IMR-90 (cell line): ENCODE measurements around the gene BTBD6. TPM values are rescaled to one million over a fixed set of nuclear protein-coding genes. Genes with fewer than 3 reads are reported as not detected.

Experiments
- ATAC-seq: fragments of 200-7000 bp; cut with Tn5 transposase; 2 replicates; pipeline ENCODE4 v1.9.1; 2020; ENCODE audit warnings: low read depth, mild to moderate bottlenecking, moderate library complexity
- BruUV-seq: library from RNA; stranded (reverse); fragments of 400-500 nt; replicated peaks from 2 replicates; lab custom pipeline; 2021; lab: Mats Ljungman, UMichigan
- CTCF ChIA-PET: fragments of 300-600 bp; formaldehyde crosslinking; extraction: SDS; loops from one replicate; lab custom pipeline; 2021; ENCODE audit warnings: antibody characterized with exemption; lab: Yijun Ruan, JAX
- POLR2A ChIA-PET: fragments of 300-600 bp; sonication (Branson Sonifier 250); formaldehyde crosslinking; loops from one replicate; lab custom pipeline; 2022; ENCODE audit warnings: antibody characterized with exemption; ENCODE audit not compliant: unreplicated experiment; lab: Charles Lee
- DNase-seq: peaks from one replicate; pipeline ENCODE4 v3.0.0; 2013
- H2AFZ ChIP-seq: replicated peaks from 2 replicates; pipeline ENCODE3; 2013; ENCODE audit warnings: low read length, mild to moderate bottlenecking; ENCODE audit not compliant: poor library complexity
- H2AK5ac ChIP-seq: 2 replicates; pipeline ENCODE4 v1.6.1; 2013; ENCODE audit warnings: low read depth, low read length, inconsistent platforms
- H2AK9ac ChIP-seq: replicated peaks from 2 replicates; pipeline ENCODE3; 2013; ENCODE audit warnings: mild to moderate bottlenecking, low read depth, low read length, moderate library complexity; ENCODE audit not compliant: poor library complexity
- H2BK120ac ChIP-seq: 2 replicates; pipeline ENCODE4 v1.6.1; 2013; ENCODE audit warnings: low read depth, low read length, inconsistent platforms
- H2BK15ac ChIP-seq: 3 replicates; pipeline ENCODE4 v1.6.1; 2013; ENCODE audit warnings: low read depth, low read length, inconsistent platforms
- H2BK20ac ChIP-seq: 2 replicates; pipeline ENCODE4 v1.6.1; 2013; ENCODE audit warnings: low read depth, mild to moderate bottlenecking, inconsistent platforms, low read length, moderate library complexity
- H2BK5ac ChIP-seq: 2 replicates; pipeline ENCODE4 v1.6.1; 2013; ENCODE audit warnings: mild to moderate bottlenecking, low read depth, low read length, inconsistent platforms; ENCODE audit not compliant: poor library complexity, severe bottlenecking
- H3K14ac ChIP-seq: replicated peaks from 2 replicates; pipeline ENCODE4 v1.6.1; 2013; ENCODE audit warnings: low read depth, low read length, inconsistent platforms
- H3K18ac ChIP-seq: 2 replicates; pipeline ENCODE4 v1.6.1; 2013; ENCODE audit warnings: low read depth, low read length, control low read depth
- H3K23ac ChIP-seq: 2 replicates; pipeline ENCODE4 v1.6.1; 2013; ENCODE audit warnings: low read depth, low read length, inconsistent platforms
- H3K27ac ChIP-seq: 2 replicates; pipeline ENCODE4 v1.5.1; 2013; ENCODE audit warnings: mild to moderate bottlenecking, control low read depth, low read length; ENCODE audit not compliant: insufficient read depth
- H3K27me3 ChIP-seq: 2 replicates; pipeline ENCODE4 v1.6.1; 2013; ENCODE audit warnings: low read length; ENCODE audit not compliant: control insufficient read depth, insufficient read depth
- H3K36me3 ChIP-seq: 2 replicates; pipeline ENCODE4 v1.6.1; 2013; ENCODE audit warnings: low read length, mixed read lengths; ENCODE audit not compliant: control insufficient read depth, insufficient read depth
- H3K4ac ChIP-seq: 2 replicates; pipeline ENCODE4 v1.6.1; 2013; ENCODE audit warnings: low read depth, low read length, inconsistent platforms
- H3K4me1 ChIP-seq: 2 replicates; pipeline ENCODE4 v1.6.1; 2013; ENCODE audit warnings: low read length, mixed read lengths; ENCODE audit not compliant: control insufficient read depth, insufficient read depth
- H3K4me2 ChIP-seq: 2 replicates; pipeline ENCODE4 v1.6.1; 2013; ENCODE audit warnings: low read depth, mild to moderate bottlenecking, control low read depth, low read length, moderate library complexity
- H3K4me3 ChIP-seq: 2 replicates; pipeline ENCODE4 v1.5.1; 2013; ENCODE audit warnings: low read depth, mild to moderate bottlenecking, control low read depth, low read length, moderate library complexity; ENCODE audit not compliant: insufficient read depth
- H3K56ac ChIP-seq: 2 replicates; pipeline ENCODE4 v1.6.1; 2013; ENCODE audit warnings: low read length, inconsistent platforms; ENCODE audit not compliant: insufficient read depth; ENCODE audit errors: extremely low read depth
- H3K79me1 ChIP-seq, 2 experiments: 2 replicates each; pipeline ENCODE4 v1.6.1; 2013; ENCODE audit warnings: low read length in 2 of 2, inconsistent platforms in 1 of 2, low read depth in 1 of 2
- H3K9ac ChIP-seq: 2 replicates; pipeline ENCODE4 v1.6.1; 2013; ENCODE audit warnings: low read depth, low read length, control low read depth
- H3K9me1 ChIP-seq: 2 replicates; pipeline ENCODE4 v1.6.1; 2013; ENCODE audit warnings: low read length, inconsistent platforms; ENCODE audit not compliant: insufficient read depth
- H3K9me3 ChIP-seq: 2 replicates; pipeline ENCODE4 v1.6.1; 2013; ENCODE audit warnings: low read length; ENCODE audit not compliant: control insufficient read depth, insufficient read depth
- H4K20me1 ChIP-seq: 2 replicates; pipeline ENCODE4 v1.6.1; 2013; ENCODE audit warnings: low read length, inconsistent platforms; ENCODE audit not compliant: insufficient read depth
- H4K5ac ChIP-seq: 2 replicates; pipeline ENCODE4 v1.6.1; 2013; ENCODE audit warnings: mild to moderate bottlenecking, low read depth, low read length, control low read depth
- H4K8ac ChIP-seq, 2 experiments: 2 replicates each; pipeline ENCODE4 v1.6.1; 2013; ENCODE audit warnings: low read depth in 2 of 2, low read length in 2 of 2, control low read depth in 1 of 2, inconsistent platforms in 1 of 2
- H4K91ac ChIP-seq: 2 replicates; pipeline ENCODE4 v1.6.1; 2013; ENCODE audit warnings: low read depth, low read length, inconsistent platforms; ENCODE audit not compliant: insufficient read depth
- BHLHE40 ChIP-seq: fragments of 150-350 bp; IDR thresholded peaks from 2 replicates; pipeline ENCODE4 v1.6.1; 2016; ENCODE audit warnings: mild to moderate bottlenecking, low read depth, low read length
- CEBPB ChIP-seq: IDR thresholded peaks from 2 replicates; pipeline ENCODE4 v1.6.1; 2012; ENCODE audit warnings: low read depth, low read length, improper control_type of control experiment
- CHD1 ChIP-seq: IDR thresholded peaks from 2 replicates; pipeline ENCODE4 v1.6.1; 2012; ENCODE audit warnings: low read depth, low read length, improper control_type of control experiment
- FOS ChIP-seq: fragments of 150-350 bp; IDR thresholded peaks from 2 replicates; pipeline ENCODE4 v1.6.1; 2016; ENCODE audit warnings: low read depth, low read length
- MAFK ChIP-seq: IDR thresholded peaks from 2 replicates; pipeline ENCODE4 v1.6.1; 2012; ENCODE audit warnings: low read depth, low read length, improper control_type of control experiment
- NFE2L2 ChIP-seq: fragments of 150-350 bp; IDR thresholded peaks from 2 replicates; pipeline ENCODE4 v1.6.1; 2016; ENCODE audit warnings: low read depth, mild to moderate bottlenecking, low read length
- RAD21 ChIP-seq: IDR thresholded peaks from 2 replicates; pipeline ENCODE4 v1.6.1; 2012; ENCODE audit warnings: low read length, improper control_type of control experiment
- SMC3 ChIP-seq: fragments of 150-350 bp; IDR thresholded peaks from 2 replicates; pipeline ENCODE4 v1.6.1; 2016; ENCODE audit warnings: low read depth, mild to moderate bottlenecking, antibody characterized with exemption, low read length, moderate library complexity
- WGBS, 2 experiments: methylation state at CpG; one replicate each; pipeline versions ENCODE4 v1.1.5 to v1.1.7; 2013; ENCODE audit warnings: missing lambda C conversion rate in 2 of 2; ENCODE audit not compliant: insufficient read length in 1 of 2; ENCODE audit errors: extremely low coverage in 2 of 2; 5-methylcytosine and 5-hydroxymethylcytosine counted together
- dilution Hi-C: fragments of 300-500 bp; cut with HindIII; formaldehyde crosslinking; loops from one replicate; pipeline ENCODE4 v1.14.3; 2018; ENCODE audit warnings: low sequenced_read_pairs; ENCODE audit not compliant: unreplicated experiment
- in situ Hi-C: fragments of 300-500 bp; cut with MboI; formaldehyde crosslinking; loops from 3 replicates; pipeline ENCODE4 v1.14.3; 2019; ENCODE audit warnings: low sequenced_read_pairs, inconsistent platforms, mixed read lengths
- intact Hi-C: fragments of 100-400 bp; cut with micrococcal nuclease; formaldehyde crosslinking; loops from 2 replicates; pipeline ENCODE4 v1.10.0; 2022
- polyA plus RNA-seq, 3 experiments: library from polyadenylated mRNA; depleted of rRNA; stranded (reverse); fragments of >200 nt; gene quantifications; 2 replicates each; pipeline ENCODE4 v1.2.3, GENCODE V29; 2012; ENCODE audit warnings: low replicate concordance in 1 of 3
- total RNA-seq: library from RNA; depleted of rRNA; stranded (reverse); fragments of >200 nt; gene quantifications from 2 replicates; pipeline ENCODE4 v1.2.3, GENCODE V29; 2012
- TF ChIP-seq, protein P1 (sequence below): conservative IDR thresholded peaks from 2 replicates; pipeline ENCODE4 v1.5.1; 2012; ENCODE audit warnings: mild to moderate bottlenecking, low read depth, low read length, improper control_type of control experiment

The BTBD6 gene
- total and polyA plus RNA-seq, 2 of the 4 experiments (the other 2 are of a cell fraction): 33.9 to 43.9 TPM

GRCh38 chr14:105252552-105253328, 4.4 kb downstream of the BTBD6 start:
- Histone ChIP-seq H3K27me3 (no peaks in the 10 kb centered on the region), H2AK9ac (no peak overlapping the region), H3K18ac (no peak overlapping the region), H2BK15ac (no peak overlapping the region), H2BK120ac (no peak overlapping the region), H3K4me2 (no peak overlapping the region), H2AK5ac (no peak overlapping the region), H3K23ac (no peak overlapping the region), H3K9me3 (no peaks in the 10 kb centered on the region), H3K27ac (no peak overlapping the region), H3K79me1 (peaks cover 28 to 48% of the 10 kb centered on the region in 2 experiments), H3K4ac (no peak overlapping the region), H2BK20ac (no peak overlapping the region), H2BK5ac (no peak overlapping the region), H3K4me3 (no peak overlapping the region), H4K91ac (no peak overlapping the region), H4K20me1 (peaks cover 12% of the 10 kb centered on the region), H3K14ac (no peak overlapping the region), H3K9ac (no peak overlapping the region), H2AFZ (no peak overlapping the region), H3K4me1 (peaks cover 12% of the 10 kb centered on the region), H3K36me3 (peaks cover 37% of the 10 kb centered on the region), H3K56ac (no peak overlapping the region), H4K5ac (no peak overlapping the region), H4K8ac (no peak overlapping the region), H3K9me1 (0 out of 2 replicates have a peak, but pooled peaks cover 17% of the 10 kb centered on the region)
- ATAC-seq (no peak), DNase-seq (no peak)
- WGBS, 2 experiments: 90% methylated on average over 10 of the region's 21 CpGs; no CpG with 5 or more reads in 1 of the 2 experiments
- in situ Hi-C loops: no loop called here
- POLR2A ChIA-PET: no interaction called here
- CTCF ChIA-PET: no interaction called here
- dilution Hi-C loops: no loop called here
- intact Hi-C loops: no loop called here
- BruUV-seq: no TSS peak
- TF ChIP-seq NFE2L2 (no peak), FOS (no peak), BHLHE40 (no peak), MAFK (no peak), SMC3 (no peak), CHD1 (no peak), CEBPB (no peak), RAD21 (no peak)
- TF ChIP-seq, protein P1, sequence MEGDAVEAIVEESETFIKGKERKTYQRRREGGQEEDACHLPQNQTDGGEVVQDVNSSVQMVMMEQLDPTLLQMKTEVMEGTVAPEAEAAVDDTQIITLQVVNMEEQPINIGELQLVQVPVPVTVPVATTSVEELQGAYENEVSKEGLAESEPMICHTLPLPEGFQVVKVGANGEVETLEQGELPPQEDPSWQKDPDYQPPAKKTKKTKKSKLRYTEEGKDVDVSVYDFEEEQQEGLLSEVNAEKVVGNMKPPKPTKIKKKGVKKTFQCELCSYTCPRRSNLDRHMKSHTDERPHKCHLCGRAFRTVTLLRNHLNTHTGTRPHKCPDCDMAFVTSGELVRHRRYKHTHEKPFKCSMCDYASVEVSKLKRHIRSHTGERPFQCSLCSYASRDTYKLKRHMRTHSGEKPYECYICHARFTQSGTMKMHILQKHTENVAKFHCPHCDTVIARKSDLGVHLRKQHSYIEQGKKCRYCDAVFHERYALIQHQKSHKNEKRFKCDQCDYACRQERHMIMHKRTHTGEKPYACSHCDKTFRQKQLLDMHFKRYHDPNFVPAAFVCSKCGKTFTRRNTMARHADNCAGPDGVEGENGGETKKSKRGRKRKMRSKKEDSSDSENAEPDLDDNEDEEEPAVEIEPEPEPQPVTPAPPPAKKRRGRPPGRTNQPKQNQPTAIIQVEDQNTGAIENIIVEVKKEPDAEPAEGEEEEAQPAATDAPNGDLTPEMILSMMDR: no peak
